SK-N-SH (cell line): Measurements from ENCODE around the gene SCARB1. TPM values are rescaled to one million over a fixed set of nuclear protein-coding genes. Genes with fewer than 3 reads are reported as not detected.

ENCODE experiments used
- CTCF ChIA-PET: fragments of 300-600, 350-600 bp; formaldehyde crosslinking; extraction: SDS; loops from one replicate; lab custom pipeline; 2021; lab: Yijun Ruan, JAX
- POLR2A ChIA-PET: fragments of 350-600 bp; sonication (Branson Sonifier 250); formaldehyde crosslinking; extraction: SDS; loops from one replicate; lab custom pipeline; 2020; ENCODE audit warnings: antibody characterized with exemption, inconsistent platforms; lab: Yijun Ruan, JAX
- DNase-seq: peaks from one replicate; pipeline ENCODE4 v3.0.0; 2012
- H2AFZ ChIP-seq: fragments of 200-600 bp; sonication (generic); 2 replicates; pipeline ENCODE4 v1.8.1; 2016; ENCODE audit warnings: antibody characterized with exemption, mild to moderate bottlenecking, low read depth
- H3F3A ChIP-seq: fragments of 200-600 bp; sonication (generic); replicated peaks from 2 replicates; pipeline ENCODE3; 2016; ENCODE audit warnings: antibody characterized with exemption, mild to moderate bottlenecking; ENCODE audit not compliant: insufficient read depth
- H3K27ac ChIP-seq, 2 experiments: fragments of 200-500 bp in 1 of 2; fragments of 200-600 bp in 1 of 2; sonication (Bioruptor generic) in 1 of 2; sonication (generic), shearing (Covaris generic) in 1 of 2; 2 replicates each; pipeline versions ENCODE4 v1.5.1 to v1.6.1; 2014 to 2016; ENCODE audit warnings: low read depth in 2 of 2, inconsistent platforms in 1 of 2, low read length in 1 of 2, mild to moderate bottlenecking in 1 of 2, mixed read lengths in 1 of 2
- H3K27me3 ChIP-seq: fragments of 200-600 bp; sonication (generic), shearing (Covaris generic); 2 replicates; pipeline ENCODE4 v1.6.1; 2016; ENCODE audit warnings: mixed run types; ENCODE audit not compliant: insufficient read depth
- H3K36me3 ChIP-seq, 2 experiments: fragments of 200-500 bp in 1 of 2; fragments of 200-600 bp in 1 of 2; sonication (Bioruptor generic) in 1 of 2; sonication (generic) in 1 of 2; replicated peaks in 1 of 2; 2 replicates each; pipeline versions ENCODE3 to v1.5.1; 2014 to 2016; ENCODE audit warnings: low read length in 1 of 2, mild to moderate bottlenecking in 1 of 2; ENCODE audit not compliant: insufficient read depth in 2 of 2, control insufficient read depth in 1 of 2
- H3K4me1 ChIP-seq, 2 experiments: fragments of 200-500 bp in 1 of 2; fragments of 200-600 bp in 1 of 2; sonication (Bioruptor generic) in 1 of 2; sonication (generic), shearing (Covaris generic) in 1 of 2; 2 replicates each; pipeline versions ENCODE4 v1.5.1 to v1.6.1; 2014 to 2016; ENCODE audit warnings: low read depth in 1 of 2, low read length in 1 of 2, mixed run types in 1 of 2; ENCODE audit not compliant: insufficient read depth in 2 of 2, control insufficient read depth in 1 of 2
- H3K4me2 ChIP-seq: fragments of 200-600 bp; sonication (generic), shearing (Covaris generic); 2 replicates; pipeline ENCODE4 v1.6.1; 2017; ENCODE audit warnings: mixed run types
- H3K4me3 ChIP-seq, 2 experiments: fragments of 200-500 bp in 1 of 2; fragments of 200-600 bp in 1 of 2; sonication (Bioruptor generic) in 1 of 2; sonication (generic), shearing (Covaris generic) in 1 of 2; 2 replicates each; pipeline versions ENCODE4 v1.5.1 to v1.8.1; 2014 to 2016; ENCODE audit warnings: low read depth in 2 of 2, inconsistent platforms in 1 of 2, low read length in 1 of 2, mild to moderate bottlenecking in 1 of 2, mixed read lengths in 1 of 2, moderate library complexity in 1 of 2
- H3K79me2 ChIP-seq: fragments of 200-600 bp; sonication (generic); 2 replicates; pipeline ENCODE4 v1.8.1; 2017; ENCODE audit warnings: mild to moderate bottlenecking; ENCODE audit not compliant: insufficient read depth
- H3K9ac ChIP-seq: fragments of 200-600 bp; sonication (generic); 2 replicates; pipeline ENCODE4 v1.6.1; 2017; ENCODE audit warnings: mixed run types
- H3K9me2 ChIP-seq: fragments of 200-600 bp; sonication (generic); 2 replicates; pipeline ENCODE4 v1.6.1; 2017; ENCODE audit warnings: mixed run types
- H3K9me3 ChIP-seq: fragments of 200-600 bp; sonication (generic); 2 replicates; pipeline ENCODE4 v1.6.1; 2017; ENCODE audit warnings: mixed run types, mild to moderate bottlenecking, moderate library complexity
- H4K20me1 ChIP-seq: fragments of 200-600 bp; sonication (generic); 2 replicates; pipeline ENCODE4 v1.6.1; 2017; ENCODE audit warnings: mild to moderate bottlenecking, mixed run types; ENCODE audit not compliant: insufficient read depth
- ELF1 ChIP-seq: IDR thresholded peaks from 2 replicates; pipeline ENCODE4 v1.4.0; 2012
- GABPA ChIP-seq: IDR thresholded peaks from 2 replicates; pipeline ENCODE4 v1.4.0; 2012; ENCODE audit warnings: low read depth, mild to moderate bottlenecking
- GATA2 ChIP-seq: sonication (generic); formaldehyde crosslinking; IDR thresholded peaks from 2 replicates; pipeline ENCODE4 v1.5.0; 2020; ENCODE audit warnings: mild to moderate bottlenecking, missing genetic modification reagents
- MXI1 ChIP-seq: IDR thresholded peaks from 2 replicates; pipeline ENCODE4 v1.6.1; 2012; ENCODE audit warnings: mild to moderate bottlenecking, low read depth, low read length, improper control_type of control experiment
- NRF1 ChIP-seq: IDR thresholded peaks from 2 replicates; pipeline ENCODE4 v1.6.1; 2012; ENCODE audit warnings: low read depth, mild to moderate bottlenecking, low read length
- POLR2AphosphoS5 ChIP-seq: IDR thresholded peaks from 2 replicates; pipeline ENCODE4 v1.6.1; 2012; ENCODE audit warnings: low read depth, low read length
- RAD21 ChIP-seq: IDR thresholded peaks from 2 replicates; pipeline ENCODE4 v1.6.1; 2012; ENCODE audit warnings: mild to moderate bottlenecking, low read length
- RCOR1 ChIP-seq: fragments of 150-350 bp; IDR thresholded peaks from 2 replicates; pipeline ENCODE4 v1.6.1; 2017; ENCODE audit warnings: antibody characterized with exemption, low read length
- RFX5 ChIP-seq: IDR thresholded peaks from 2 replicates; pipeline ENCODE4 v1.6.1; 2012; ENCODE audit warnings: mild to moderate bottlenecking, improper control_type of control experiment, low read length
- SIN3A ChIP-seq: IDR thresholded peaks from 2 replicates; pipeline ENCODE4 v1.6.1; 2012; ENCODE audit warnings: low read depth, mild to moderate bottlenecking, low read length, moderate library complexity, borderline replicate concordance
- TCF12 ChIP-seq: IDR thresholded peaks from 2 replicates; pipeline ENCODE4 v1.4.0; 2012
- TEAD4 ChIP-seq: IDR thresholded peaks from 2 replicates; pipeline ENCODE4 v1.4.0; 2012; ENCODE audit warnings: mild to moderate bottlenecking, borderline replicate concordance; ENCODE audit not compliant: insufficient read depth
- WGBS: methylation state at CpG from one replicate; pipeline ENCODE4 v1.1.6; 2017; ENCODE audit warnings: low lambda C conversion rate; 5-methylcytosine and 5-hydroxymethylcytosine counted together
- polyA plus RNA-seq, 3 experiments: library from polyadenylated mRNA; depleted of rRNA; stranded (reverse); fragments of >200 nt; gene quantifications; 2 replicates each; pipeline ENCODE4 v1.2.3, GENCODE V29; 2012
- TF ChIP-seq, protein P1 (sequence below): IDR thresholded peaks from 2 replicates; pipeline ENCODE4; 2012
- TF ChIP-seq, protein P2 (sequence below): fragments of 150-350 bp; IDR thresholded peaks from 2 replicates; pipeline ENCODE4 v1.6.1; 2017; ENCODE audit warnings: antibody characterized with exemption, low read length, low read depth, borderline replicate concordance
- TF ChIP-seq, protein P3 (sequence below): fragments of 150-350 bp; IDR thresholded peaks from 2 replicates; pipeline ENCODE4 v1.6.1; 2016; ENCODE audit warnings: mild to moderate bottlenecking, low read depth, low read length
- TF ChIP-seq, protein P4 (sequence below): IDR thresholded peaks from 2 replicates; pipeline ENCODE4 v1.4.0; 2012; ENCODE audit warnings: low read depth, borderline replicate concordance
- TF ChIP-seq, protein P5 (sequence below): IDR thresholded peaks from 2 replicates; pipeline ENCODE4 v1.4.0; 2012; ENCODE audit warnings: low read depth, borderline replicate concordance
- TF ChIP-seq, protein P6 (sequence below): IDR thresholded peaks from 2 replicates; pipeline ENCODE4 v1.4.0; 2012; ENCODE audit warnings: low read depth

SCARB1 gene
- polyA plus RNA-seq, 1 of the 3 experiments (the other 2 are of a cell fraction), result 33.0 TPM

DNA sequence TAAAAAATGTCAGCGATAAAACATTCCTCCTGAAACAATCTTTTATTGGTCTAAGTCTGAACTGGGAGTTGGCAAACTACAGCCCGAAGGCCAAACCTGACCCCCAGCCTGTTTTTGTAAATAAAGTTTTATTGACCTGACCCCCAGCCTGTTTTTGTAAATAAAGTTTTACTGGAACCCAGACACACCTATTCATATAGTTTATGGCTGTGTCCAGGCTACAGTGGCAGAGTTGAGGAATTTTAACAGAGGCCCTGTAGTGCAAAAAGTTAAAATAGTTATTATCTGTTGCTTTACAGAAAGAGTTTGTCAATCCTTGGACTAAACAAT, 12.1 kb upstream of the SCARB1 start:
- no peaks in the 10 kb centered on the region for H3F3A ChIP-seq
- no peak for DNase-seq
- TF ChIP-seq TEAD4 (no peak), GATA2 (CRISPR knock-in tag) (no peak), GABPA (no peak), TCF12 (no peak), MXI1 (no peak), RCOR1 (no peak), RFX5 (no peak), RAD21 (no peak), NRF1 (no peak), SIN3A (no peak), ELF1 (no peak), POLR2AphosphoS5 (no peak)
- TF ChIP-seq, protein P1, sequence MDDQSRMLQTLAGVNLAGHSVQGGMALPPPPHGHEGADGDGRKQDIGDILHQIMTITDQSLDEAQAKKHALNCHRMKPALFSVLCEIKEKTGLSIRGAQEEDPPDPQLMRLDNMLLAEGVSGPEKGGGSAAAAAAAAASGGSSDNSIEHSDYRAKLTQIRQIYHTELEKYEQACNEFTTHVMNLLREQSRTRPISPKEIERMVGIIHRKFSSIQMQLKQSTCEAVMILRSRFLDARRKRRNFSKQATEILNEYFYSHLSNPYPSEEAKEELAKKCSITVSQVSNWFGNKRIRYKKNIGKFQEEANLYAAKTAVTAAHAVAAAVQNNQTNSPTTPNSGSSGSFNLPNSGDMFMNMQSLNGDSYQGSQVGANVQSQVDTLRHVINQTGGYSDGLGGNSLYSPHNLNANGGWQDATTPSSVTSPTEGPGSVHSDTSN, result no peak
- TF ChIP-seq, protein P2, sequence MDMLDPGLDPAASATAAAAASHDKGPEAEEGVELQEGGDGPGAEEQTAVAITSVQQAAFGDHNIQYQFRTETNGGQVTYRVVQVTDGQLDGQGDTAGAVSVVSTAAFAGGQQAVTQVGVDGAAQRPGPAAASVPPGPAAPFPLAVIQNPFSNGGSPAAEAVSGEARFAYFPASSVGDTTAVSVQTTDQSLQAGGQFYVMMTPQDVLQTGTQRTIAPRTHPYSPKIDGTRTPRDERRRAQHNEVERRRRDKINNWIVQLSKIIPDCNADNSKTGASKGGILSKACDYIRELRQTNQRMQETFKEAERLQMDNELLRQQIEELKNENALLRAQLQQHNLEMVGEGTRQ, result no peak
- TF ChIP-seq, protein P3, sequence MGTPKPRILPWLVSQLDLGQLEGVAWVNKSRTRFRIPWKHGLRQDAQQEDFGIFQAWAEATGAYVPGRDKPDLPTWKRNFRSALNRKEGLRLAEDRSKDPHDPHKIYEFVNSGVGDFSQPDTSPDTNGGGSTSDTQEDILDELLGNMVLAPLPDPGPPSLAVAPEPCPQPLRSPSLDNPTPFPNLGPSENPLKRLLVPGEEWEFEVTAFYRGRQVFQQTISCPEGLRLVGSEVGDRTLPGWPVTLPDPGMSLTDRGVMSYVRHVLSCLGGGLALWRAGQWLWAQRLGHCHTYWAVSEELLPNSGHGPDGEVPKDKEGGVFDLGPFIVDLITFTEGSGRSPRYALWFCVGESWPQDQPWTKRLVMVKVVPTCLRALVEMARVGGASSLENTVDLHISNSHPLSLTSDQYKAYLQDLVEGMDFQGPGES, result no peak
- TF ChIP-seq, protein P4, sequence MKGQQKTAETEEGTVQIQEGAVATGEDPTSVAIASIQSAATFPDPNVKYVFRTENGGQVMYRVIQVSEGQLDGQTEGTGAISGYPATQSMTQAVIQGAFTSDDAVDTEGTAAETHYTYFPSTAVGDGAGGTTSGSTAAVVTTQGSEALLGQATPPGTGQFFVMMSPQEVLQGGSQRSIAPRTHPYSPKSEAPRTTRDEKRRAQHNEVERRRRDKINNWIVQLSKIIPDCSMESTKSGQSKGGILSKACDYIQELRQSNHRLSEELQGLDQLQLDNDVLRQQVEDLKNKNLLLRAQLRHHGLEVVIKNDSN, result no peak
- TF ChIP-seq, protein P5, sequence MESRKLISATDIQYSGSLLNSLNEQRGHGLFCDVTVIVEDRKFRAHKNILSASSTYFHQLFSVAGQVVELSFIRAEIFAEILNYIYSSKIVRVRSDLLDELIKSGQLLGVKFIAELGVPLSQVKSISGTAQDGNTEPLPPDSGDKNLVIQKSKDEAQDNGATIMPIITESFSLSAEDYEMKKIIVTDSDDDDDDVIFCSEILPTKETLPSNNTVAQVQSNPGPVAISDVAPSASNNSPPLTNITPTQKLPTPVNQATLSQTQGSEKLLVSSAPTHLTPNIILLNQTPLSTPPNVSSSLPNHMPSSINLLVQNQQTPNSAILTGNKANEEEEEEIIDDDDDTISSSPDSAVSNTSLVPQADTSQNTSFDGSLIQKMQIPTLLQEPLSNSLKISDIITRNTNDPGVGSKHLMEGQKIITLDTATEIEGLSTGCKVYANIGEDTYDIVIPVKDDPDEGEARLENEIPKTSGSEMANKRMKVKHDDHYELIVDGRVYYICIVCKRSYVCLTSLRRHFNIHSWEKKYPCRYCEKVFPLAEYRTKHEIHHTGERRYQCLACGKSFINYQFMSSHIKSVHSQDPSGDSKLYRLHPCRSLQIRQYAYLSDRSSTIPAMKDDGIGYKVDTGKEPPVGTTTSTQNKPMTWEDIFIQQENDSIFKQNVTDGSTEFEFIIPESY, result no peak
- TF ChIP-seq, protein P6, sequence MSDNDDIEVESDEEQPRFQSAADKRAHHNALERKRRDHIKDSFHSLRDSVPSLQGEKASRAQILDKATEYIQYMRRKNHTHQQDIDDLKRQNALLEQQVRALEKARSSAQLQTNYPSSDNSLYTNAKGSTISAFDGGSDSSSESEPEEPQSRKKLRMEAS, result no peak
- ChIA-PET POLR2A (no interaction called here), CTCF (no interaction called here)
- H3K27ac ChIP-seq, result no peak overlapping the region
- H3K9me2 ChIP-seq, result no peaks in the 10 kb centered on the region
- H2AFZ ChIP-seq, result no peak overlapping the region
- no peaks in the 10 kb centered on the region for H4K20me1 ChIP-seq
- no peak overlapping the region for H3K4me2 ChIP-seq
- no peak overlapping the region for H3K9ac ChIP-seq
- no peaks in the 10 kb centered on the region for H3K36me3 ChIP-seq
- WGBS, result 91% methylated on average over 2 of the region's 2 CpGs
- H3K9me3 ChIP-seq, result no peaks in the 10 kb centered on the region
- no peaks in the 10 kb centered on the region for H3K79me2 ChIP-seq
- H3K4me3 ChIP-seq, result no peak overlapping the region
- no peaks in the 10 kb centered on the region; a peak in 1 of 4 replicates for H3K4me1 ChIP-seq
- no peaks in the 10 kb centered on the region for H3K27me3 ChIP-seq
